Fibroblast of skin of left biceps (primary cell): ENCODE results near the gene SERPINI2.
"Not testable (repeated sequence)": the region's sequence is repeated elsewhere in the genome, so short reads cannot be mapped to it uniquely, and the experiment has no call there.

Experiments used
- DNase-seq, 2 experiments: peaks; one replicate each; pipeline ENCODE4 v3.0.0-alpha.2; 2013; ENCODE audit warnings: low read depth in 2 of 2

Gene SERPINI2

DNA sequence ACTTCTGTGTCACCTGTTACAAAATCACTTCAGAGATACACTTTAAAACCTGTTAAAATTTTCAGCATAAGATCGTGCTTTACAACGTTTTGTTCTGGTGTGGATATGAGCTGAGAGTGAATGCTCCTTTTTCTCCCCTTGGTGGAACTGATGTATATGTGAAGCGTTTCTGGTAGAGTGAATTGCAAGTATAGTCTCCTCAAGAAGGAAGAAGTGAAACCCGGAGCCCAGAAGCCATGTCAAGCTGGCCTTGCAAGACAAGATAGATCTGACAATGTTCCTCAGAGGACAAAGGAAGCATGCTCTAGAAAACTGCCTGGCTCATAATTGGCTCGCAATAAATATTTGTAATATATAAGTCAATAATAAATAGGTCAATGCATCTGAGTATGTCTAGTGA lies 23.6 kb downstream of the SERPINI2 start:
- no peak for DNase-seq

DNA sequence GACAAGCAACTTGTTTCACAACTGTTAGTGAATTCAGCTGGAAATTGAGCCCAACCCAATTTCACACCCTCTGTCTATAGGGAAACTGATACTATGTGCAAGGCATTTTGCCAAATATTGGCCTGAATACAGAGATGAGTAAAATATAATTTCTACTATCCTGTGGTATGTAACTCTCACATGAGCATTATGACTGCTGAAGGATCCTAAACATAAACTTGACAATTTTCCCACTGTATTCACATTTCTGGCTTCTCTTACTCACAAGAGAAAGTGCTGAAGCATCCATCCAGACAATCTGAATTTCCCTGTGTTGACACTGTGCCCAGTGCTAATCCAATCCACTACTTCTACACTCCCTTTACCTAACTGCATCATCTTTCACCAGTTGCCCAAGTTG lies 28.4 kb downstream of the SERPINI2 start:
- no peak for DNase-seq

GRCh38 chr3:167441256-167441655 lies 32.6 kb downstream of the SERPINI2 start:
- no peak for DNase-seq

DNA sequence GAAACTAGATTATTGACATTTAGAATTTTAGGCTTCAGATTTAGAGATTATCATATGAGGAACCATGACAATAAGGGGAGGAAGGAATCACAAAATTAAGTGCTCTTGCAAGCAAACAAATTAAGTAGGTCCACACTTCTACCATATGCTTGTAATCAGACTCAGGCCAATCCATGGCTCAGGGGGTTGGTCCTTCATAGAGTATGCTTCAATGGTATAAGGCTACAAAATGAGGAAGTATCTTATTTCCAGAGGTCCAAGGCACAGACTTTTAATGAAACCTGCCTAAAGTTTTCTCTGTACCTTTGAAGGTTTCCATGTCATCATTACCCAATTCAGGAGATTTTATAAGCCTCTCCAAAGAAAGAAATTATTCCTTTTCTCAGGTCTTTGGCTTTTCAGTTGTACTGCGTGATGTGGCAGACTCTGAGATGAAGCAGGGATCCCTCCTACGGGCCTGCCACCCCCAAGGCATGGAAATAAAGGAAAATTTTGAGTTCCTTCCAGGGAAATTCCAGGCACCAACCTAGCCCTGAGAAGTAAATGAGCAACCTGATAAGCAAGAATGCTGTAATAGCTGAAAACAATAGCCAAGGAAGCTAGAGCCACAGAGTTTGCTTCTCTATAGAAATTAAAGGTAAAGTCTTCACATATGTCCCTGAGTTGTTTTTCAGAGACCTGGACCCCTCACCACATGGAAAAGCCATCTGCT lies 36.3 kb downstream of the SERPINI2 start:
- no peak for DNase-seq

GRCh38 chr3:167426962-167427361 lies 46.9 kb downstream of the SERPINI2 start:
- DNase-seq = not testable (repeated sequence)

GRCh38 chr3:167422396-167422795 lies 51.4 kb downstream of the SERPINI2 start:
- not testable (repeated sequence) for DNase-seq

- DNase-seq = no peak
These were observed 64.2 kb downstream of the SERPINI2 start for GRCh38 chr3:167409611-167410010.

GRCh38 chr3:167406876-167407492 lies 66.9 kb downstream of the SERPINI2 start:
- DNase-seq = peak; percentile 4 to 6

GRCh38 chr3:167397826-167398225 lies 76.0 kb downstream of the SERPINI2 start:
- no peak for DNase-seq

DNA sequence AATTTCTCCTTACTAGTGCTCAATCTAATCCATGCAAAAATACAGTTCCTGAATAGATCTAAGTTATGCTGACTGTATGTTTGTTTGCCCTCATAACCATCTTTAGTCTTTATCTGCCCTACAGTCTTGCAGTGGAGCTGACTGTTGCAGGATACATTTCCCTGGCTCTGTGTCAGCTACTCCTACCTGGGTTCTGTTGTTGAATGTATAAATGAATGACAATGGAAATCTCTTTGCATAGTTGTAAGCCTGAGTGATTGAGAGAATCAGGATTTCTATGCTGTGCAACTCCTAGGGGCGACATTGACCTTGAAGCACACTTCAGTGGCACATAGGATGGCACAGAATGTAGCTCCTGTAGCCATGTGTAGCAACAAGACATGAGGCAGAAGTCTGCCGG lies 77.8 kb downstream of the SERPINI2 start:
- DNase-seq = no peak

GRCh38 chr3:167394003-167394402 lies 79.8 kb downstream of the SERPINI2 start:
- no peak for DNase-seq
